Activated CD8-positive, alpha-beta memory T cell treated with anti-CD3 and anti-CD28 coated beads, Interleukin-2, amount 50 U/mL, for 4 hours (primary cell): Measurements from ENCODE around the gene UBE2E3.

Experiments used
- DNase-seq: peaks from one replicate; pipeline ENCODE4 v3.0.0-alpha.2; 2020

Gene UBE2E3

DNA sequence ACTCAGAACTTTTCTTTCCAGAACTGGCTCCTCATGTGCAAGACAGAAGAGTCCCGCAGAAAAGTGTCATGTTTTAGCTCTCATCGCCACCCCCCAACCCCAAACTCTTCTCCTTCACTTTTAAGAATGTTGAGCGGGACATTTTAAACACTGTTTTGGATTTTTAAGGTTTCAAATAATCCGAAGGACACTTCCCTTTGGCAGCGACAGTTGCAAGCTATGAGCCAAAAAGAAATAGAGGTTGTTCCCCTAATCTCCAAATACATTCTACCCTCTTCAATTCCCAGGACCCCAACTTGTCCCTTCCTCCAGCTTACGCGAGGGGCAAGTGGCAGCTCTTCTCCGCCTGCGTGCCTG, 678 bp upstream of the UBE2E3 start:
- DNase-seq = no peak

DNA sequence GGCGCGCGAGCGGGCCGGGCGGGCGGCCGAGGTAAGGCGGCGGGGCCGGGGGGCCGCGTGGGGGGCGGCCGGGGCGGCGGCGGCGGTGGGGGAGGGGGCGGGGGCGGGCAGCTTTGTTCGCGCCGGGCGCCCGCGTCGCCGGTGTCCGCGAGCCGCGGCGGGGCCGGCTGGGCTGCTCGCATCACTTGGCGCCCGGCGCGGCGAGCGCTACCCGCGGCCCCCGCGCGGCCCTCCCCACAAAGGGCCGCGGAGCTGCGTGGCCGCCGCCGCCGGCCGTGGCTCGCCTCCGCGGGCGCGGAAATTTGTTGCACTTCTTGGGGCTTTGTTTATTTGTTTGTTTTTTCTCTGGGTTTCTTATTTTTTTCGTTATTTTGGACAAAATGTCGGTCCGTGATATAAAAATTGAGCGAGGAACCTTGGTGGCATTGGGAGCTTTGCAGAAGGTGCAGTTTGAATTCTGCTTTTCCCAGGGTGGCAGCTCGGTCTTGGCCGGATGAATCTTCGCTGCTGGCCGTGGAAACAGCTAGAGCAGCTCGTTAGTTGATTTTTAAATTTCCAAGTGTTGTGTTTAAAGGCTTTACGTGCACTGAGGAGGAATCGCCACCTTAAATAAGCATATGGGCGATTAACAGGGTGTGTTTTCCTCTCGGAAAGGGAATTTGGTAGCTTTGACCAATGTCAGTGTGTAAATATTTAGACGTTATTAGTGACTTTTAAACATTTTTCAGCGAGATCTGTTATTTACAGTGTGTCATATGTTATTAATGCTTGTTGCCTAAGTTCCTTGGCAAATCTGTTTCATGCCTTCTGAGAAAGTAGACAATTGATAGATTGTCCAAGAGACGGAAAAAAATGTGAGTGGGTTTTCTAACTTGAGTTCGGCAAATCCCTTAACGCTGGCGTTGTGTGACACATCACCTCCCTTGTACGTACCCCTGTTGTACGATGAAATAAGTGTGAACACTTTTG, 822 bp downstream of the UBE2E3 start:
- peak; percentile 39 for DNase-seq

DNA sequence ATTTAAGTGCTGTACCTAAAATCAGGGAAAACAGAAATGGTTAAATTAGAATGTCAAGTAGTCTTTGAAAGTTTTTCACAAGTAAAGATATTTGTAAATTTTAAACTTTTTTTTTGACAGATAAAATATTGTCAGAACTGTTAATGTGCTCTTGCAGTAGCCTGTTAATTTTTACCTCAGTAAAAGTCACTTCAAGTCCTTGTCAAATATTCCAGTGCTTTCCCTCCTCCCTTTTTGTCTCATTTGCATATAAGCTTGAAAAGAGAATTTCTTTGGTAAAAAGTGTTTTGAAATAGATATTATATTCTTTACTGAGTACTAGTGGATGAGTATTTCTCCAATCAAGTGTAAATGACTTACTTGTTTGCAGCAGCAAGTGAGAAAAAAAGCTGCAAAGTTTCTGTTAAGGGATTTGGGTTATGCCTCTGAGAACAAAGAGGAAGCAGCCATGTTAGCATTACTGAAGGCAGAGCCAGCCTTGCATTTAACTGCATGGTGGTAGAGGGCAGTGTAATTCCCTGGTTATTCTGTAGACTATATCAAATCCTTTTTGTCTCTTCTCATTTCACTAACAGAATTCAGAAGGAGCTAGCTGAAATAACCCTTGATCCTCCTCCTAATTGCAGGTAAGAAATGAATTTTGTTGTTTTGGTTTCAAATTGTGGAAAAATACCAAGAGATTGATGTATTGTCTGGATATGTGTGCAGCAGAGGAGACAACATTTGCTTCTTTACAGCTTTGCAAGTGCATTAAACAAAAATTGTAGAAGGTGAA, 3.2 kb downstream of the UBE2E3 start:
- no peak for DNase-seq

GRCh38 chr2:180985771-180986395, 5.5 kb downstream of the UBE2E3 start:
- DNase-seq = no peak

GRCh38 chr2:180987146-180987545, 6.7 kb downstream of the UBE2E3 start:
- DNase-seq = no peak

GRCh38 chr2:180990337-180990736, 9.9 kb downstream of the UBE2E3 start:
- no peak for DNase-seq

DNA sequence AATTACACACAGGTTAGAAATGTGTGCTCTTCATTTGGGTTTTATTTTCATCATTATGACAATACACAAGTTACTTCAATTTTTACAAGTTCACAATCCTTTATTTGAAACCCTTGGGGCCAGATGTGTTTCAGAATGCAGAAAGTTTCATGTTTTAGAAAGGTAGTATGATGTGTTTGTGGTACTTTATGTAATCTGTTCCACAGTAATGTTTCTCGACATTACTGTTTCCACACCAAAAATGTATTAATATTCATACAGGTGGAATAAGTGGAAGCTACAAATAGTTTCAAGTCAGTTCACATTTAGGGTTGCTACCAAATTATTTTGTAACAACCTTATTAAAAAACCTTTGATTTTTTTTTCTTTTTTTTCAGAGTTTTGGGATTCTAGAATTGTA, 10.4 kb downstream of the UBE2E3 start:
- no peak for DNase-seq

DNA sequence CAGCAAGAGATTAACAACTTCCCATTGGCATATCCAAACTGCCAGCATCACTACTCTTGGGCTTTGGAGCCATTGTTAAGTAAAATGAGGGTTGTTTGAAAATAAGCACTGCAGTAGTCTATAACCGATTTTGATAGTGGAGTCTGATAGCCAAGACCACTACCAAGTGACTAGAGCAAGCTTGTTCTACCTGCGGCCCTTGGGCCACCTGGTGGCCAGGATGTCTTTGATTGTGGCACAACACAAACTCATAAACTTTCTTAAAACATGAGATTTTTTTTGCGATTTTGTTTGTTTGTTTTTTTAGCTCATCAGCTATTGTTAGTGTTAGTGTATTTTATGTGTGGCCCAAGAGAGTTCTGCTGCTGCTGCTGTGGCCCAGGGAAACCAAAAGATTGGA, 11.0 kb downstream of the UBE2E3 start:
- DNase-seq = no peak

DNA sequence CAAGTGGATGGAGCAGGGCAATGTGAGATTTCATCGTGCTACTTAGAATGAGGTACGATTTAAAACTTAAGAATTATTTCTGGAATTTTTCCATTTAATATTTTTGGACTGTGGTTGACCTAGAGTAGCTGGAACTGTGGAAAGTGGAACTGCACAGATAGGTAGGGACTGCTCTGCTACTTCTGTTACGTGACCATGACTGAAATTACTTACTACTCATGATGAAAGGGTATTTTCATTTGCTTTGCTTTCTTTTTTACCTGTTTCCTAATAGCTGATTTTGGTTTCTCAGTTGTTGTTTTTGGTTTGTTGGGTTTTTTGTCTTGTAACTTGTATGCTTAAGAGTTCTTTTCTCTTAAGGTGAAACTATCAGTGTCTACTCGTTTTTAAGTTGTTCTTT, 11.4 kb downstream of the UBE2E3 start:
- no peak for DNase-seq

DNA sequence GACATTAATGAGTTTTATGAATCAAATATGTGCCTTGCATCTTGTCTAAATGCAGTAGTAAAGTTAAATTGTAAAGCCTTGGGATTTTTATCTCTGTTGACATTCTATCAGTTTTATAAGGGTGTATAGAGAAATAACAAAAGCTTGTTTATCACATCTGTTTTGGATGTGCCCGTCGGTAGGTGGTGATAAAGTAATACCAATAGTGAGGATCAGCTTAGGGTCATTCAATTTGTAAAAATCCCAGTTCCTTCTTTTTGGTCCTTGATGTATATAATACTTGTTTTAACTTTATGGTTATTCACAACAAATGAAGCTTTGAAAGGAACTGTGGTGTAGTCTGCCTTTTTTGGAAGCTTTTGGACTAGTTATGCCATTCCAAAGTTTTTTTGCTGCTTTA, 12.6 kb downstream of the UBE2E3 start:
- no peak for DNase-seq

DNA sequence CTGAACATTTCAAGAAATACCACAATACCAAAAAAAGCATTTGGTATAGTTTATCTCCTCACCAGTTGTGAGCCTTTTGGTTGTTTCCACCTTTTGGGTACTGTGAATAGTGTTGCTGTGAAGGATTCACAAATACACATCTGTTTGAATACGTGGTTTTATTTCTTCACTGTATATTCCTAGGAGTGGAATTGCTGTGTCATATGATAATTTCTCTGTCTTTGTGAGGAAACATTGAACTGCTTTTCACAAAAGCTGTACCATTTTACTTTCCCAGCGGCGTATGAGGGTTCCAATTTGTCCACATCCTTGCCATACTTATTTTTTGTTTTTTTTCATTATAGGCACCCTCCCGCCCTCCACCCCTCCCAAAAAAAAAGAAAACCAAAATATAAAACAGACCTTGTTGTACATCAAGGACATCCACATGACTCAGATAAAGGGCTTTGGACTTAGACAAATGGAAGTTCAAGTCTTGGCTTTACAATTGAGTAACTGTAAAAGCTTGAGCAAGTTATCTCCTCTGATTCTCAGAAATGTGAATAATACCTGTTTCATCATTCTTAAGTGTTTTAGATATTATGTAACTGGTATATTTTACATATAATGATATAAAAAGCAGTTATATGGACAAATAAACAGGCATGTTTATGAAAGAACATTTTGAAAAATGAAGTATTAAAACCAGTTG, 19.0 kb downstream of the UBE2E3 start:
- no peak for DNase-seq

DNA sequence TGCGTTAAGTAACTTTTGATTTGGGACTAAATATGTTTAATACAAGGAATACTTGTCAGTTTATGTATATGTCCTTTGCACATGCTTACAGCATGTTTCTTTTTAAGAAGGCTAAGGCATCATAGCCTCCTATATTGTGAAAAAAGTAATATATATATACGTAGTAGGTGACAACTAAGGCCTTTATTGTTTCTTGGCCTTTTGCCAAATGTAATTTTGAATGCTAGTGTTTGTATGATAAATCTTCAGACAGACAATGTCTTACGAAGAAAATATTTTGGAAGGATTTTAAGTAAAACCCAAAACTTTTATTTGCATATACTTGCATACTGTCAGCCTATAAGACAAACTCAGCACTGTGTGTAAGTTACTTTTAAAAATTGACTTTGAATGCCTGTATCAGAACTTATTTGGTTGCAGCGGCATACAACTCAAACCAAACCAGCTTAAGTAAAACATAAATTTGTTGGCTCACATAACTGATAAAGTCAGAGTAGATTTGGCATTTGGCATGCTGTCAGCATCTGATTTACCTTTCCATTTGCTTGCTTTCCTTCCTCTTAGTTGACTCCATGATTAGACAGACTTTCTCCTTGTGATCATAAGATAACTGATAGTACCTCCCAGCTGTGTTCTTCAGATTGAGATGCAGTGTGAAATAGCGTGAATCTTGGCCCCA, 24.4 kb downstream of the UBE2E3 start:
- DNase-seq = no peak

DNA sequence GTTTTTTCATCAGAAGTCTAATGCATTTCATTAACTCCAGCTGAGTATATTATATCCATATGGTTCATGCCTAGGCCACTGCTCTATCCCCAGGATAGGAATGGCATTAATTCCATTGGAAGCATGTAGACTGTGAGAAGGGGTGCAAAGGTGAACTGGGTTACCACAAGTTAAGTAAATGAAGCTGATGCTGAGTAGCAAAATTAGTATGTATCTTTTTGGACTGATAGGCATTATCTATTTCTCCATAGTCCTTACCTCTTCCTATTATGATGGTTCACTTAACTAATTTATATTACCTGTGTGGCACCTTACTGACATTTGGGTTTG, 24.9 kb downstream of the UBE2E3 start:
- DNase-seq = no peak

DNA sequence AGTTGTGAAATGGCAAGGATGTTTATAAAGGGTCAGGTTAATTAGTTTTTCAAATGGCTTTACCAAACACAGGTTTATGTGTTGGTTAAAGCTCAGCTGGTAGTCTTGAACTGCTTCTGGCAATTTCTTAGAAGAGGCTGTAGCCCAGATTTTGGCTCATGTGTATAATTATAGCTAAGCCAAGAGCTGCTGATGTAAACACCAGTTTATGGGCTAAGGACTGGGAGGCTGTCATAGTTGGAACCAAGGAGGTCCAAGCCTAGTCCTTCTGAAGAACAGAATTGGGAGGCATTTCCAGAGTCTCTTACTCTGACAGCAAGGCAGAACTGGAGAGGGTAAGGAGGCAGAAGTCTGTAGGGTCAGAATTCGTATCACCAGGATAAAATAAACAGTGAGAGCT, 25.4 kb downstream of the UBE2E3 start:
- no peak for DNase-seq

GRCh38 chr2:181007086-181007837, 26.9 kb downstream of the UBE2E3 start:
- DNase-seq = no peak

GRCh38 chr2:181008407-181008806, 28.0 kb downstream of the UBE2E3 start:
- no peak for DNase-seq

GRCh38 chr2:181021199-181021789, 40.9 kb downstream of the UBE2E3 start:
- no peak for DNase-seq

- DNase-seq = no peak
These were observed 42.2 kb downstream of the UBE2E3 start for GRCh38 chr2:181022652-181023051.

DNA sequence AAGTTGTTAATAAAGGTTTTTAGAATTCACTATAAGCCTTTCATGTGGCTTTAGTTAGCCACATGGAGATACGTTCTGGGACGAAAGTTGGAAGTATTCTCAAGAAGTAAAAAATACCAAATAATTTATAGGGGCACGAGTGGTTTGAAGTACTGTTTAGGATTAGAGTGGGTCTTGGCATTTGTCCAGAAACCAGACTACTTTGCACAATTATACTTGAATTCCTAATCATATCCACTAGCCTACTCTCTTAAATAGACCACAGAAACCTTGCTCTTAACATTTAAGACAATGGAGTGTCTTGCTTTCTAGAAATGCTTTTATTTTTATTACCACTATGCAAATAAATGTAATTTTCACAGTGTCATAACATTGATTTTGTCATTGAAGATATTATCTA, 44.6 kb downstream of the UBE2E3 start:
- DNase-seq = no peak

GRCh38 chr2:181036445-181036844, 56.0 kb downstream of the UBE2E3 start:
- DNase-seq = no peak

- no peak for DNase-seq
These were observed 56.6 kb downstream of the UBE2E3 start for GRCh38 chr2:181036848-181037603.
